ENCODE results near the gene MEMO1. TPM values are rescaled to one million over a fixed set of nuclear protein-coding genes. Genes with fewer than 3 reads are reported as not detected.
"Not testable (repeated sequence)": the region's sequence is repeated elsewhere in the genome, so short reads cannot be mapped to it uniquely, and the experiment has no call there.

Gene MEMO1
- 10 to 100 TPM; 12.2 to 42.9 (median 17.5) TPM for total RNA-seq

DNA sequence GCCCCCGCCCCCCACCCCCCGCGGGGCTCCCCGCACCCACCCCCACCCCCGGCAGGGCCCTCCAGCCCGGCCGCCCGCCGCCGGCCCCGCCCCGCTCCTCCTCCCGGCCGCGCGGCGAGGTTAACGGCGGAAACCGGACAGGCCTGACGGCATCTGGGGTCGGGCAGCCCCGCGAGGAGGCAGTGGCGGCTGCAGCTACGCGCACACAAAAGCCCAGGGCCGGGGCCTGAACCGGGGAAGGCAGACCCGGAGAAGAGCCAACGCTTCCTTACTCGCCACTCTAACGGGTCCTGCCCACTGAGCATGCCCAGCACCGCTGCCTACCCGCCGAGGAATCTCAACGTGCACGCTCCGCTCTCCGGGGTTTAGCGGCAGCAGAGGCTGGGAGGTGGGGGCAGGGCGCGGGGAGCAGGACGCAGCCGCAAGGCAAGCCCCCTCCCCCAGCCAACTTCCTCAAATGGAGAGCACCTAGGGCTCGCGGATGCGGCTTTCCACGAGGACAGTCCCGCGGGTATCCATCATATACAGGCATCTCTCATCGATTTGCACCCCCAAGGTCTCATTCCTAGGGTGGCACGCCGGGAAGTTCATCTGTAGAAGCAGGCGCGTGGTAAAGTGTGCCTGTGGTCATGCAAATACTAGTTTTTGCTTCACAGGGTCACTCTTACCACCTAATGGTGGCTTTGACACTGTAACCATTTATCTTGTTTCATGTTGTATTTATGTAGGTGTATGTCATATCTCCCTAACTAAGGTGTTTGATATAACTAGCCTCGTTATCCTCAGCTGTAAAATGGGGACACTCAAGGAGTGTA, at the start of gene MEMO1:
TSS of gene MEMO1 (minus strand) at position 339 of the 815 bp plus-strand sequence. CDS start 761 bp downstream, outside the sequence.
- DNase-seq (ENCODE audit: low spot score in 2 of 2): peak; percentile 79 to 85
- H3K9me3 ChIP-seq: no peaks in the 10 kb centered on the region
- H3K27ac ChIP-seq: peak within 1 kb of the TSS; percentile 84 to 96 (median 94)
- peaks cover 0 to 38% (median 16%) of the 10 kb centered on the region in 4 donors for H3K4me1 ChIP-seq
- peak within 1 kb of the TSS; percentile 59 to 88 (median 67) for H3K4me3 ChIP-seq
- TF ChIP-seq POLR2A (IDR thresholded peaks at IDR 0.05): peak; percentile 53 to 93
- TF ChIP-seq, protein P1, sequence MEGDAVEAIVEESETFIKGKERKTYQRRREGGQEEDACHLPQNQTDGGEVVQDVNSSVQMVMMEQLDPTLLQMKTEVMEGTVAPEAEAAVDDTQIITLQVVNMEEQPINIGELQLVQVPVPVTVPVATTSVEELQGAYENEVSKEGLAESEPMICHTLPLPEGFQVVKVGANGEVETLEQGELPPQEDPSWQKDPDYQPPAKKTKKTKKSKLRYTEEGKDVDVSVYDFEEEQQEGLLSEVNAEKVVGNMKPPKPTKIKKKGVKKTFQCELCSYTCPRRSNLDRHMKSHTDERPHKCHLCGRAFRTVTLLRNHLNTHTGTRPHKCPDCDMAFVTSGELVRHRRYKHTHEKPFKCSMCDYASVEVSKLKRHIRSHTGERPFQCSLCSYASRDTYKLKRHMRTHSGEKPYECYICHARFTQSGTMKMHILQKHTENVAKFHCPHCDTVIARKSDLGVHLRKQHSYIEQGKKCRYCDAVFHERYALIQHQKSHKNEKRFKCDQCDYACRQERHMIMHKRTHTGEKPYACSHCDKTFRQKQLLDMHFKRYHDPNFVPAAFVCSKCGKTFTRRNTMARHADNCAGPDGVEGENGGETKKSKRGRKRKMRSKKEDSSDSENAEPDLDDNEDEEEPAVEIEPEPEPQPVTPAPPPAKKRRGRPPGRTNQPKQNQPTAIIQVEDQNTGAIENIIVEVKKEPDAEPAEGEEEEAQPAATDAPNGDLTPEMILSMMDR (IDR thresholded peaks at IDR 0.05): peak in 2 of 5 experiments; percentile 56 to 72
- TF ChIP-seq EP300 (IDR thresholded peaks at IDR 0.05): peak in 1 of 2 donors; percentile 87
- no peaks in the 10 kb centered on the region for H3K27me3 ChIP-seq
- WGBS, 2 donors: 0 to 3% methylated on average over 9 to 33 of the region's 57 CpGs
- peaks cover 0 to 14% (median 0%) of the 10 kb centered on the region in 3 donors for H3K36me3 ChIP-seq

DNA sequence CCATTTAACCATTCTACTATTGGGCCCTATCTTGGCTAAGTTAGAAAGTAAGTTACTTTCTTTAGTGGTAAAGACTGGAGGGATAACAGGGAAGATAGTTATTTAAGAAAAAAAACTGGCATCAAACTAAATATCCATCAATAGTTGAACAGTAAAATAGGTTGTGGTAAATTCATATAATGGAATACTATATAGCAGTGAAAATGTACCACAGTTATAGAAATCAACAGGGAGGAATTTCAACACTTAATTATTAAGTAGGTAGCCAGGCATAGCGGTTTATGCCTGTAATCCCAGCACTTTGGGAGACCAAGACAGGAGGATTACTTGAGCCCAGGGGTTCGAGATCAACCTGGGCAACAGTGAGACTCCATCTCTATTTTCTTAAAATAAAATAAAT, 49.5 kb upstream of the MEMO1 start:
- no peaks in the 10 kb centered on the region for H3K36me3 ChIP-seq
- no peak for DNase-seq (ENCODE audit: low spot score in 2 of 2)
- WGBS, 2 donors: 95% methylated on average over 2 of the region's 2 CpGs
- H3K4me3 ChIP-seq: no peak overlapping the region
- TF ChIP-seq EP300 (IDR thresholded peaks at IDR 0.05): no peak
- H3K27ac ChIP-seq: no peak overlapping the region
- peaks cover 0 to 21% (median 3%) of the 10 kb centered on the region in 4 donors for H3K4me1 ChIP-seq
- no peaks in the 10 kb centered on the region for H3K27me3 ChIP-seq
- no peaks in the 10 kb centered on the region for H3K9me3 ChIP-seq

- 92 to 94% methylated on average over 2 of the region's 2 CpGs for WGBS, 2 donors
- DNase-seq (ENCODE audit: low spot score in 2 of 2): no peak
- Histone ChIP-seq H3K4me3 (no peak overlapping the region), H3K36me3 (no peaks in the 10 kb centered on the region), H3K27ac (no peak overlapping the region), H3K4me1 (peaks cover 0 to 12% (median 0%) of the 10 kb centered on the region in 4 donors), H3K27me3 (no peaks in the 10 kb centered on the region), H3K9me3 (no peaks in the 10 kb centered on the region)
- TF ChIP-seq POLR2A (IDR thresholded peaks at IDR 0.05): no peak
- TF ChIP-seq, protein P1 (IDR thresholded peaks at IDR 0.05): no peak
- no peak for TF ChIP-seq EP300 (IDR thresholded peaks at IDR 0.05)
Measured at GRCh38 chr2:32058130-32058529, 47.3 kb upstream of the MEMO1 start.

- 72 to 76% methylated on average over 3 of the region's 3 CpGs for WGBS, 2 donors
- DNase-seq (ENCODE audit: low spot score in 2 of 2): not testable (repeated sequence)
Measured at GRCh38 chr2:32054583-32054982, 43.8 kb upstream of the MEMO1 start.

DNA sequence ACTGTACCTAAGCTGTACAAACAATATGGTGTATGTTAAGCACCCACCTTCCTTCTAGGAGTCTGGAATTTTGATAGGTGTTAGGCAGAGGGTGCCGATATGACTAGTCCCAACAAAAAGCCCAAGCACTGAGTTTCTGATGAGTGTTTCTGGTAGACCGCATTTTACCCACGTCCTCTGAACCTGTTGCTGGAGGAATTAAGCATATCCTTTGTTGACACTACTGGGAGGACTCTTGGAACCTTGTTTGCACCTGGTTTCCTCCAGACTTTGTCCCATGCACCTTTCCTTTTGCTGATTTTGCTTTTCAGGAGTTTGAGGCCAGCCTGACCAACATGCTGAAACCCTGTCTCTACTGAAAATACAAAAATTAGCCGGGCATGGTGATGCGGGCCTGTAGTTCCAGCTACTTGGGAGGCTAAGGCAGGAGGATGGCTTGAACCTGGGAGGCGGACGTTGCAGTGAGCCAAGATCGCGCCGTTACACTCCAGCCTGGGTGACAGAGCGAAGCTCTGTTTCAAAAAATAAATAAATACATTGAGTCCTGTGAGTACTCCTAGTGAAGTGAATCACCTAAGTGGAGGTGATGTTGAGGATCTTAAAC, 41.1 kb upstream of the MEMO1 start:
- no peaks in the 10 kb centered on the region for H3K27me3 ChIP-seq
- 92 to 95% methylated on average over 11 of the region's 11 CpGs for WGBS, 2 donors
- DNase-seq (ENCODE audit: low spot score in 2 of 2): no peak
- no peaks in the 10 kb centered on the region for H3K4me1 ChIP-seq
- H3K36me3 ChIP-seq: no peaks in the 10 kb centered on the region
- TF ChIP-seq, protein P1 (IDR thresholded peaks at IDR 0.05): no peak
- TF ChIP-seq POLR2A (IDR thresholded peaks at IDR 0.05) (no peak), EP300 (IDR thresholded peaks at IDR 0.05) (no peak)
- no peak overlapping the region for H3K4me3 ChIP-seq
- no peaks in the 10 kb centered on the region for H3K9me3 ChIP-seq
- no peak overlapping the region for H3K27ac ChIP-seq

More at GRCh38 chr2:32054583-32054982, 43.8 kb upstream of the MEMO1 start:
- H3K27me3 ChIP-seq, H3K4me1 ChIP-seq, H3K4me3 ChIP-seq, H3K9me3 ChIP-seq, H3K36me3 ChIP-seq, H3K27ac ChIP-seq: not testable (repeated sequence)

DNA sequence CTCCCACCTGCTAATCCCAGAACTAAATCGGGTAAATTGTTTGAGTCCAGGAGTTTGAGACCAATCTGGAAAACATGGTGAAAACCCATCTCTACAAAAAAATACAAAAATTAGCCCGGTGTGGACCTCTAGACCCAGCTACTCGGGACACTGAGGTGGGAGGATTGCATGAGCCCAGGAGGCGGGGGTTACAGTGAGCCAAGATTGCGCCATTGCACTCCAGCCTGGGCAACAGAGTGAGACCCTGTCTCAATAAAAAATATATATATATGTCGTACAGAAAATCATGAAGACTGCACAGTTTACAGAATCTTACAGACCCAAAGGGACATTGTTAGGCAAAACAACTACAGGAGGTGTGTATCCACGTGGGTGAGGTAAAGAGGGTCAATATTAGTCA, 32.8 kb upstream of the MEMO1 start:
- WGBS, 2 donors: 82 to 85% methylated on average over 7 of the region's 7 CpGs
- H3K36me3 ChIP-seq: no peaks in the 10 kb centered on the region
- TF ChIP-seq EP300 (IDR thresholded peaks at IDR 0.05) (no peak), POLR2A (IDR thresholded peaks at IDR 0.05) (no peak)
- TF ChIP-seq, protein P1 (IDR thresholded peaks at IDR 0.05): no peak
- DNase-seq (ENCODE audit: low spot score in 2 of 2): no peak
- no peaks in the 10 kb centered on the region for H3K27me3 ChIP-seq
- no peaks in the 10 kb centered on the region for H3K9me3 ChIP-seq
- H3K27ac ChIP-seq: no peak overlapping the region
- peaks cover 0 to 12% (median 9%) of the 10 kb centered on the region in 4 donors for H3K4me1 ChIP-seq
- no peak overlapping the region for H3K4me3 ChIP-seq
